Calu3 (cell line): ENCODE data around the gene ID3. TPM values are rescaled to one million over a fixed set of nuclear protein-coding genes. Genes with fewer than 3 reads are reported as not detected.

Experiments
- BruUV-seq: library from RNA; stranded (reverse); fragments of 400-500 nt; replicated peaks from 2 replicates; lab custom pipeline; 2021; lab: Mats Ljungman, UMichigan
- CTCF ChIA-PET: fragments of 300-600 bp; sonication (Branson Sonifier 250); formaldehyde crosslinking; loops from one replicate; lab custom pipeline; 2022; ENCODE audit warnings: antibody characterized with exemption; lab: Charles Lee
- DNase-seq: peaks from one replicate; pipeline ENCODE4 v3.0.0; 2022
- H3K27ac Mint-ChIP-seq: one replicate; pipeline ENCODE4 v1.8.0; 2022; ENCODE audit warnings: mixed read lengths; ENCODE audit not compliant: unreplicated experiment
- H3K27me3 Mint-ChIP-seq: one replicate; pipeline ENCODE4 v1.8.0; 2022; ENCODE audit warnings: mixed read lengths; ENCODE audit not compliant: unreplicated experiment
- H3K36me3 Mint-ChIP-seq: one replicate; pipeline ENCODE4 v1.8.0; 2022; ENCODE audit warnings: mild to moderate bottlenecking, moderate library complexity, mixed read lengths; ENCODE audit not compliant: insufficient read depth, unreplicated experiment
- H3K4me1 Mint-ChIP-seq: one replicate; pipeline ENCODE4 v1.8.0; 2022; ENCODE audit warnings: mild to moderate bottlenecking, low read depth, mixed read lengths; ENCODE audit not compliant: unreplicated experiment
- H3K4me3 Mint-ChIP-seq: one replicate; pipeline ENCODE4 v1.8.0; 2022; ENCODE audit warnings: mild to moderate bottlenecking, low read depth, moderate library complexity, mixed read lengths; ENCODE audit not compliant: unreplicated experiment
- H3K9me3 Mint-ChIP-seq: one replicate; pipeline ENCODE4 v1.8.0; 2022; ENCODE audit warnings: low read depth, mixed read lengths; ENCODE audit not compliant: unreplicated experiment
- CTCF ChIP-seq: fragments of 200-600 bp; IDR thresholded peaks from one replicate; pipeline ENCODE4 v1.8.0; 2022; ENCODE audit warnings: antibody characterized with exemption; ENCODE audit not compliant: unreplicated experiment
- intact Hi-C: fragments of 100-400 bp; cut with micrococcal nuclease; formaldehyde crosslinking; loops from one replicate; pipeline ENCODE4 v1.10.0; 2022; ENCODE audit not compliant: unreplicated experiment
- total RNA-seq: library from RNA; stranded (reverse); gene quantifications from 2 replicates; pipeline ENCODE4 v1.2.3, GENCODE V29; 2022

ID3 gene
- total RNA-seq, 1 experiment from 2014 or later: 25.2 TPM

DNA sequence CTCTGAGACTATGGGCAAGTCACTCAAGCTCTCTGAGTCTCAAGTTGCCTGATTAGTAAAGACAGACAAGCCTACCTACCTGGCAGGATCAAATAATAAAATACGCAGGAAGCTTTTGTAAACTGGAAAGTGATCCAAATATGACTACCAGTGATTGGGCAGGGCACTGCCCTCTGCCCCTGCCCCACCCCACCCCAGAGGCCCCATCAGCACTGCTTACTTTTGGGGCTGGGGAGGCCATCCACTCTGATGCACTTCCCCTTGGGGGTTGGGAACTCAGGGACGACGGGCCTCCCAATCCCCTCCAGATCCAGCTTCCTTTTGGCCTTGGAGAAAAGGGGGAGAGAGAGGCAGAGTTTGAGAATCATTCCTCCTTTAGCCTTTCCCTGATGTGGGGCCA is 35.1 kb downstream of the ID3 start:
- DNase-seq: no peak
- intact Hi-C loops: no loop called here
- H3K36me3 Mint-ChIP-seq: peaks cover 6% of the 10 kb centered on the region
- no peaks in the 10 kb centered on the region for H3K27me3 Mint-ChIP-seq
- TF ChIP-seq CTCF: no peak
- peaks cover 32% of the 10 kb centered on the region for H3K4me1 Mint-ChIP-seq
- CTCF ChIA-PET: interaction anchor here (0.6 to 1.5 kb wide), 3 partner anchors 21 to 113 kb away, joined by 3 to 7 read pairs (median 4); no protein-coding TSS in a partner anchor
- H3K9me3 Mint-ChIP-seq: no peaks in the 10 kb centered on the region
- no TSS peak for BruUV-seq
- H3K27ac Mint-ChIP-seq: no peak overlapping the region
- no peak overlapping the region for H3K4me3 Mint-ChIP-seq

DNA sequence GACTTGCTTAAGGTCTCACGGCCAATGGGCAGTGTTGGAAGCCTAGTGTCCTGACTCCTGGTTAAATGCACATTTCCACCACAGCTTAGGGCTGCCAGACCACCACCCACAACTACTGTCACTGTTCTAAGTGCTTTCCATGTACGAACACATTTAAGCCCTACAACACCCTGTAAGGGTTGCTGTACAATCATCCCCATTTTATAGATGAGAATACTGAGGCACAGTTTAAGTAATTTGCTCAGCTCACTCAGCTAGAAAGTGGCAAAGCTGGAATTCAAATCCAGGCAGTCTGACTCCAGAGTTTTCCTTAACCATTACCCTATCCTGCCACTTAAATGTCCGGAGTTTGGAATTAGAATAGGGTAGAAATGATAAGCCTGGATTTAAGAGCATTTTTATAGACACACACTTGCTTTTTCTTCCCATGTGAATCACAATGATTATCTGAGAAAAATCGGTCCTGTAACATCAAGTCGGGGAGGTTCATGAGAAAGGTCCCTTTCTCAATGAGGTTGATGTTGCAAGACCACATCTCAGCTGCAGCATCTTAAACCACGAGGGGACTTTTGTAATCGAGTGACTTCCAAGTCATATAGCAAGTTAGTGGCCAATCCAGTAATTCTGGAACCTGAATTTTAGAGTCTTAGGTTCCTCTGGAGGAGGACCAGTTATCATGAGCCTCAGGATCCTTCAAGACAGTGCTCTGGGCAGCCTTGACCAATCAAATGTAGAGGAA is 36.9 kb downstream of the ID3 start:
- no peaks in the 10 kb centered on the region for H3K27me3 Mint-ChIP-seq
- DNase-seq: no peak
- intact Hi-C loops: no loop called here
- peaks cover 20% of the 10 kb centered on the region for H3K4me1 Mint-ChIP-seq
- CTCF ChIA-PET: interaction anchor here (0.7 kb wide), 1 partner anchor 56 kb away, joined by 3 read pairs; no protein-coding TSS in a partner anchor
- peaks cover 4% of the 10 kb centered on the region for H3K36me3 Mint-ChIP-seq
- no peak overlapping the region for H3K27ac Mint-ChIP-seq
- no peak for TF ChIP-seq CTCF
- H3K4me3 Mint-ChIP-seq: no peak overlapping the region
- H3K9me3 Mint-ChIP-seq: no peaks in the 10 kb centered on the region
- no TSS peak for BruUV-seq

GRCh38 chr1:23521588-23521987 is 37.7 kb downstream of the ID3 start:
- intact Hi-C loops: no loop called here
- TF ChIP-seq CTCF: no peak
- H3K4me3 Mint-ChIP-seq: no peak overlapping the region
- BruUV-seq: no TSS peak
- no peaks in the 10 kb centered on the region for H3K9me3 Mint-ChIP-seq
- CTCF ChIA-PET: no interaction called here
- no peak overlapping the region for H3K27ac Mint-ChIP-seq
- no peaks in the 10 kb centered on the region for H3K27me3 Mint-ChIP-seq
- peaks cover 4% of the 10 kb centered on the region for H3K36me3 Mint-ChIP-seq
- DNase-seq: no peak
- H3K4me1 Mint-ChIP-seq: peaks cover 16% of the 10 kb centered on the region

GRCh38 chr1:23517581-23517980 is 41.7 kb downstream of the ID3 start:
- Mint-ChIP-seq H3K36me3 (peaks cover 11% of the 10 kb centered on the region), H3K4me1 (no peaks in the 10 kb centered on the region), H3K9me3 (no peaks in the 10 kb centered on the region), H3K4me3 (no peak overlapping the region), H3K27ac (no peak overlapping the region), H3K27me3 (no peaks in the 10 kb centered on the region)
- intact Hi-C loops: no loop called here
- CTCF ChIA-PET: no interaction called here
- DNase-seq: no peak
- BruUV-seq: no TSS peak
- TF ChIP-seq CTCF: no peak
